NB4 (cell line): ENCODE measurements around the gene INVS.
"Not testable (repeated sequence)": the region's sequence is repeated elsewhere in the genome, so short reads cannot be mapped to it uniquely, and the experiment has no call there.

Experiments
- POLR2A ChIP-seq: IDR thresholded peaks from 2 replicates; pipeline ENCODE4 v1.6.1; 2011; ENCODE audit warnings: mild to moderate bottlenecking; ENCODE audit not compliant: insufficient read length; ENCODE audit errors: extremely low read depth
- TF ChIP-seq, protein P1 (sequence below): IDR thresholded peaks from one replicate; pipeline ENCODE4 v1.5.1; 2012; ENCODE audit warnings: low read depth, low read length

DNA sequence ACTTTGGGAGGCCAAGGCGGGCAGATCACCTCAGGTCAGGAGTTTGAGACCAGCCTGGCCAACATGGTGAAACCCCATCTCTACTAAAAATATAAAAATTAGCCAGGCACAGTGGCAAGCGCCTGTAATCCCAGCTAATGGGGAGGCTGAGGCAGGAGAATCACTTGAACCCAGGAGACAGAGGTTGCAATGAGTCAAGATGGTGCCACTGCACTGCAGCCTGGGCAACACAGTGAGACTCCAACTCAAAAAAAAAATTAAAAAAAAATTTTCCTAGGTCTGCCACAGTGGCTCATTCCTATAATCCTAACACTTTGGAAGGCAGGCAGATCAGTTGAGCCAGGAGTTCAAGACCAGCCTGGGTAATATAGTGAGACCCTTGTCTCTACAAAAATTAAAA is 4.6 kb upstream of the INVS start:
- TF ChIP-seq, protein P1, sequence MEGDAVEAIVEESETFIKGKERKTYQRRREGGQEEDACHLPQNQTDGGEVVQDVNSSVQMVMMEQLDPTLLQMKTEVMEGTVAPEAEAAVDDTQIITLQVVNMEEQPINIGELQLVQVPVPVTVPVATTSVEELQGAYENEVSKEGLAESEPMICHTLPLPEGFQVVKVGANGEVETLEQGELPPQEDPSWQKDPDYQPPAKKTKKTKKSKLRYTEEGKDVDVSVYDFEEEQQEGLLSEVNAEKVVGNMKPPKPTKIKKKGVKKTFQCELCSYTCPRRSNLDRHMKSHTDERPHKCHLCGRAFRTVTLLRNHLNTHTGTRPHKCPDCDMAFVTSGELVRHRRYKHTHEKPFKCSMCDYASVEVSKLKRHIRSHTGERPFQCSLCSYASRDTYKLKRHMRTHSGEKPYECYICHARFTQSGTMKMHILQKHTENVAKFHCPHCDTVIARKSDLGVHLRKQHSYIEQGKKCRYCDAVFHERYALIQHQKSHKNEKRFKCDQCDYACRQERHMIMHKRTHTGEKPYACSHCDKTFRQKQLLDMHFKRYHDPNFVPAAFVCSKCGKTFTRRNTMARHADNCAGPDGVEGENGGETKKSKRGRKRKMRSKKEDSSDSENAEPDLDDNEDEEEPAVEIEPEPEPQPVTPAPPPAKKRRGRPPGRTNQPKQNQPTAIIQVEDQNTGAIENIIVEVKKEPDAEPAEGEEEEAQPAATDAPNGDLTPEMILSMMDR: not testable (repeated sequence)
- not testable (repeated sequence) for TF ChIP-seq POLR2A
